Heart right ventricle (tissue), 16 donors: Measurements from ENCODE around the gene ASB1. TPM values are rescaled to one million over a fixed set of nuclear protein-coding genes. Genes with fewer than 3 reads are reported as not detected.

Experiments used
- ATAC-seq, 8 donors: fragments of 200-7000 bp; cut with Tn5 transposase; one replicate each; pipeline ENCODE4 v1.9.1; 2020; ENCODE audit warnings: mild to moderate bottlenecking in 8 of 8, moderate library complexity in 8 of 8, moderate number of reproducible peaks in 1 of 8
- DNase-seq, 2 donors: peaks; one replicate each; pipeline ENCODE4 v3.0.0-alpha.2; 2020
- H3K27ac ChIP-seq, 10 donors: fragments of 200-600 bp; sonication (generic) in 2 of 10; one replicate each; pipeline versions ENCODE4 v1.5.0 to v1.8.0; 2020 to 2022; ENCODE audit warnings: mild to moderate bottlenecking in 3 of 10
- H3K27me3 ChIP-seq, 7 donors: fragments of 200-600 bp; one replicate each; pipeline ENCODE4 v1.8.0; 2021 to 2022; ENCODE audit warnings: mild to moderate bottlenecking in 2 of 7
- H3K36me3 ChIP-seq, 9 donors: fragments of 200-600 bp; sonication (generic) in 1 of 9; one replicate each; pipeline versions ENCODE4 v1.5.0 to v1.8.0; 2020 to 2022; ENCODE audit warnings: mild to moderate bottlenecking in 2 of 9
- H3K4me1 ChIP-seq, 9 donors: fragments of 200-600 bp; sonication (generic) in 1 of 9; one replicate each; pipeline versions ENCODE4 v1.5.0 to v1.8.0; 2020 to 2022; ENCODE audit warnings: mild to moderate bottlenecking in 4 of 9
- H3K4me3 ChIP-seq, 10 donors: fragments of 200-600 bp; sonication (generic) in 2 of 10; one replicate each; pipeline versions ENCODE4 v1.5.0 to v1.8.0; 2020 to 2022; ENCODE audit warnings: mild to moderate bottlenecking in 7 of 10, moderate library complexity in 2 of 10
- H3K9me3 ChIP-seq, 11 donors: fragments of 200-600 bp in 10 of 11; sonication (generic) in 2 of 11; one replicate each; pipeline versions ENCODE4 v1.5.0 to v1.8.0; 2013 to 2022; ENCODE audit warnings: mild to moderate bottlenecking in 2 of 11, control low read depth in 1 of 11, moderate library complexity in 1 of 11
- WGBS, 2 donors: extraction: QIAGEN DNeasy Blood & Tissue Kit; methylation state at CpG; one replicate each; pipeline ENCODE4 v1.1.7; 2013; ENCODE audit warnings: inconsistent platforms in 1 of 2; 5-methylcytosine and 5-hydroxymethylcytosine counted together
- intact Hi-C, 10 donors: fragments of 100-400 bp; cut with DNase I; formaldehyde crosslinking; loops; one replicate each; pipeline versions ENCODE4 v1.11.1 to v1.14.2; 2022
- polyA plus RNA-seq, 2 donors: library from polyadenylated mRNA; stranded (reverse); fragments of 200-250 nt; gene quantifications; one replicate each; pipeline ENCODE4 v1.2.3, GENCODE V29; 2013
- total RNA-seq, 10 donors: library from RNA; stranded (reverse); fragmentation: NEBNext Ultra II Directional in 3 of 10; extraction: Animal tissue kit (Norgen Biotek cat#: 25700) in 3 of 10; gene quantifications; one replicate each; pipeline versions ENCODE4 v1.2.1 to v1.2.4, GENCODE V29; 2021 to 2023
- TF ChIP-seq, protein P1 (sequence below), 9 donors: fragments of 200-600 bp; sonication (generic) in 2 of 9; IDR thresholded peaks; one replicate each; pipeline versions ENCODE4 v1.5.0 to v1.8.0; 2021 to 2022; ENCODE audit warnings: antibody characterized with exemption in 9 of 9, mild to moderate bottlenecking in 5 of 9, moderate library complexity in 1 of 9
- donor health status: Arrhythmogenic right ventricular cardiomyopathy.
- donor health status: ischemic (EF 13 %, LVEDD 7.1; RV severe dilation, severe dysfunction).
- donor health status: healthy with polysubstance abuse.
- donor health status: DM: no; HTN: yes; CAD: no.
- donor health status: DM: no; HTN: no; CAD: no.
- donor health status: ischemic (EF 25% LVEDD 6.9; RV normal size, moderate dysfunction).
- donor health status: ischemic (EF 25% LVEDD 5.7; RV mildly dilated, moderate dysfunction).
- donor health status: healthy.
- donor health status: DM: yes; HTN: yes; CAD: no.
- donor health status: Ischemic cardiomyopathy.
- donor health status: ischemic (EF 35%, LVEDD 5.7; RV mildly dilated, moderate dysfunction).
- donor health status: nonischemic (EF 11% LVEDD 7.7; RV severe dilation, severe dysfunction).
- donor health status: DM: yes; HTN: yes; CAD: no.
- donor health status: PGD.
- donor health status: ischemic (EF 29% LVEDD 5.4; RV normal size, mild dysfunction).
- donor health status: nonischemic (EF 23%, LVEDD 6.1; RV moderate dilation, normal function).

ASB1 gene
- total and polyA plus RNA-seq, 12 donors: 31.4 to 61.5 (median 49.5) TPM

DNA sequence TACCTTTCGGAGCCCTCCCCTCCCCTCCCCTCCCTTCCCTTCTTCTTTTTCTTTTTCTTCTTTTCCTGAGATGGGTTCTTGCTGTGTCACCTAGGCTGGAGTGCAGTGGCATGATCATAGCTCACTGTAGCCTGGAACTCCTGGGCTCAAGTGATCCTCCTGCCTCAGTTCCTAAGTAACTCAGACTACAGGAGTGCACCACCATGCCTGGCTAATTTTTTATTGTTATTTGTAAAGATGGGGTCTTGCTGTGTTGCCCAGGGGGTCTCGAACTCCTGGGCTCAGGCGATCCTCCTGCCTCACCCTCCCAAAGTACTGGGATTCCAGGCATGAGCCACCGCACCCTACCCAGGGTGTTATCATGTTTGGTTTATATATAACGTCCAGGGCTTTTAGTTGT, 66.7 kb downstream of the ASB1 start:
- no peaks in the 10 kb centered on the region for H3K9me3 ChIP-seq
- no peak overlapping the region for H3K27ac ChIP-seq
- TF ChIP-seq, protein P1, sequence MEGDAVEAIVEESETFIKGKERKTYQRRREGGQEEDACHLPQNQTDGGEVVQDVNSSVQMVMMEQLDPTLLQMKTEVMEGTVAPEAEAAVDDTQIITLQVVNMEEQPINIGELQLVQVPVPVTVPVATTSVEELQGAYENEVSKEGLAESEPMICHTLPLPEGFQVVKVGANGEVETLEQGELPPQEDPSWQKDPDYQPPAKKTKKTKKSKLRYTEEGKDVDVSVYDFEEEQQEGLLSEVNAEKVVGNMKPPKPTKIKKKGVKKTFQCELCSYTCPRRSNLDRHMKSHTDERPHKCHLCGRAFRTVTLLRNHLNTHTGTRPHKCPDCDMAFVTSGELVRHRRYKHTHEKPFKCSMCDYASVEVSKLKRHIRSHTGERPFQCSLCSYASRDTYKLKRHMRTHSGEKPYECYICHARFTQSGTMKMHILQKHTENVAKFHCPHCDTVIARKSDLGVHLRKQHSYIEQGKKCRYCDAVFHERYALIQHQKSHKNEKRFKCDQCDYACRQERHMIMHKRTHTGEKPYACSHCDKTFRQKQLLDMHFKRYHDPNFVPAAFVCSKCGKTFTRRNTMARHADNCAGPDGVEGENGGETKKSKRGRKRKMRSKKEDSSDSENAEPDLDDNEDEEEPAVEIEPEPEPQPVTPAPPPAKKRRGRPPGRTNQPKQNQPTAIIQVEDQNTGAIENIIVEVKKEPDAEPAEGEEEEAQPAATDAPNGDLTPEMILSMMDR (IDR thresholded peaks at IDR 0.05): no peak
- DNase-seq (no peak), ATAC-seq (no peak)
- no peaks in the 10 kb centered on the region for H3K4me1 ChIP-seq
- 85 to 88% methylated on average over 5 of the region's 5 CpGs for WGBS, 2 donors
- H3K36me3 ChIP-seq: no peaks in the 10 kb centered on the region
- H3K4me3 ChIP-seq: no peak overlapping the region
- intact Hi-C loops: no loop called here
- H3K27me3 ChIP-seq: peaks cover 0 to 34% (median 14%) of the 10 kb centered on the region in 7 donors

DNA sequence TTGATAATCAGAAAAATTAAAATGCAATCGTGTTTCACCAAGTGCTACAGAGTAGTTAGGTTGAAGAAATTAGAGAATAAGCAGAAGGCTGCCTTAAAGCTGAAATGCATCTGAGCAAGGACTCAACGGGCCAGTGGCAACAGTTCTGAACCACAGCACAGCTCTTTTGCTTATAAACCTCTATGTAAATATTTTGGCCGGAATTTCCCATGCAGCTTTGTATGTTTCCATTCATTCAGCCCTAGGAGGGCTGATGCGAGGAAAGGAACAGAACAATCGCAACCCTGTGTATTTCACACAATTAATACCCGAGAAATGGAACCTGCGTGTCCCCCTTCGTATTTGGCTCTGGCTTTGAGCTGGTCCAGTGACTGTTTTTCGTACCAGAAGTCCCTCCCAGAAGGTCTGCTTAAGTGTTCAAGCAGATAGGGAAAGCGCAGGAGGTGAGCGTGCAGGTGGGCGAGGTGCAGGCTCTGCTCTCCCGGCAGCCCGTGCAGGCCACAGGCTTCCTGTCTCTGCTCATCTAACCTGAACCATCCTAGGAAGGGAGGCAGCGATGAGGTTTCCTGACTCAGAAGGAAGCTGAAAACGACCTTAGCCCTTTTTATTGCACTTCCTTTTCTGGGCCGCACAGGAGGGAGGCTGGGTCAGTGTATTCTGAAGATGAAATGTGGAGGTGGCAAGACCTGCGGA, 67.3 kb downstream of the ASB1 start:
- intact Hi-C loops: no loop called here
- H3K27ac ChIP-seq: no peak overlapping the region
- no peaks in the 10 kb centered on the region for H3K36me3 ChIP-seq
- H3K4me3 ChIP-seq: no peak overlapping the region
- no peak for ATAC-seq
- H3K27me3 ChIP-seq: peaks cover 0 to 34% (median 14%) of the 10 kb centered on the region in 7 donors
- no peaks in the 10 kb centered on the region for H3K9me3 ChIP-seq
- no peaks in the 10 kb centered on the region for H3K4me1 ChIP-seq
- no peak for DNase-seq
- TF ChIP-seq, protein P1 (IDR thresholded peaks at IDR 0.05): no peak
- 72 to 75% methylated on average over 18 of the region's 18 CpGs for WGBS, 2 donors

DNA sequence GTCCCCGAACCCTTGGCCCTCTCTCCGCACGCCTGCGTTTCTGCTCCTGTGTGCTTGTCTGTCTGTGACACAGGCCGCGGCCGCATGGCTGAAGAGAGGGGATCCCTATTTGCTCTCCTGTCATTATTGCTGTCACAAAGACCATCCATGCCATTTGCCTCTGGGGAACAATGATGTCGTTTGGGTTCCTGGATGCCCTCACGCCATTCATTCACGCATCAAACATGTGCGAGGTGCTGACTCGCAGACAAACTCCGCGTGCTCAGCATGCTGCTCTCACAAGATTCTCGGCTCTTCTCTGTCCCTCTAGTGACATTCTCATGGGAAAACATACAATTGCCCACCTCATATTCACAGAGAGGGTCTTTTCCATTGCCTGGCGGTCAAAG, 67.8 kb downstream of the ASB1 start:
- TF ChIP-seq, protein P1 (IDR thresholded peaks at IDR 0.05): no peak
- Histone ChIP-seq H3K36me3 (no peaks in the 10 kb centered on the region), H3K9me3 (no peaks in the 10 kb centered on the region), H3K27ac (no peak overlapping the region), H3K4me3 (no peak overlapping the region), H3K4me1 (no peaks in the 10 kb centered on the region), H3K27me3 (peaks cover 0 to 34% (median 11%) of the 10 kb centered on the region in 7 donors)
- DNase-seq: no peak
- WGBS, 2 donors: 89 to 91% methylated on average over 16 of the region's 16 CpGs
- intact Hi-C loops: no loop called here
- ATAC-seq: no peak

DNA sequence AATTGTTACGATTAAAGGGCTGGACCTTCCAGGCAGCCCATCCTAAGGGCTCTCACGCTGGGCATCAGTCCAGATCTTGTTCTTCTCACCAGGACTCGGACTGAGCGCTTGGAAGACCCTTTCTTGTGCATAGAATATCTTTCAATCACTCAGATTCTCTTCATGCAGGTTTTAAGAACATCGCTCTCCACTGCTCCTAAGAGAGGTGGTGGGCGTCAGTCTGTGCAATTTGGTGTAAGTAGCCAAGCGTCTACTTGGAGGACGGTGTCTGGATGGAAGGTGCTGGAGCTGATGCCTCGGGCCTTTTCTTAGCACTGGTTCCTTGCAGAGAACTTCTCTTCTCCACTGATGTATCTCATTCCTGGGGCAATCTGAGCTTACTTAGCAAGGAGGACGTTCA, 68.7 kb downstream of the ASB1 start:
- Histone ChIP-seq H3K9me3 (no peaks in the 10 kb centered on the region), H3K27me3 (peaks cover 0 to 34% (median 11%) of the 10 kb centered on the region in 7 donors), H3K4me3 (no peak overlapping the region), H3K36me3 (no peaks in the 10 kb centered on the region), H3K4me1 (no peaks in the 10 kb centered on the region), H3K27ac (no peak overlapping the region)
- ATAC-seq: no peak
- TF ChIP-seq, protein P1 (IDR thresholded peaks at IDR 0.05): no peak
- 91 to 93% methylated on average over 10 of the region's 10 CpGs for WGBS, 2 donors
- no peak for DNase-seq
- intact Hi-C loops: no loop called here
